ENCODE data around the gene TUB. TPM values are rescaled to one million over a fixed set of nuclear protein-coding genes. Genes with fewer than 3 reads are reported as not detected.

TUB gene
- total and polyA plus RNA-seq, 2 of the 13 experiments (the other 11 are each of a cell fraction or from before 2014, with no cell fraction given), result 4.3 to 5.6 TPM

DNA sequence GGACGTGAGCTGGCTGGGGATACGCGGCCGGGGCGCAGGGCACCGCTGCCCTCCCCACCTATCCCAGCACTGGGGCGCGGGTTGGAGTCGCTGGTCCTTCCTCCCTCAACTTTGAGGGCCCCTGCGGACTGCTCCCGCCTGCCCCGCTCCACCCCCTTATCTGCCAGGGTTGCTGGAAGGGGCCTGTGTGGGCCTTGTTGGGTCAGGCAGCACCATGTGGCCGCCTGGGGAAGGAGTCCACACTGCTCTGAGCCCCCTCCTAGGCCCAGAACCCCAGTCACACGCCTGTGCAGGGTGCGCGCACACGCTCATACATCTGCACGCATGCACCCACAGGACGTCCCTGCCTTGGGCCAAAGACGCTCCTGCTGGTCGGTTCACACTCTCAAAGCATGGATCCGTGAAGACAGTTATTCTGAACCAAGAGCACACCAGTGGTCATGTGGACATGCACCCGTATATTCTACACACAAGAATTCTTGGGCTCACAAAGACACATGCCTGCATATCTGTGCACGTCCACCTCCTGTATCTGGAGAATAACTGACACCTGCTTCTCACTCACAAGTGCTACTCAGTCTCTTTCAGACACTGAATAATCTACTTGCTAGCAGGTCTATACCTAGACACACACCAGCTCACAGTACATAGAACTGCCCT lies 710 bp downstream of the TUB start (continued):
- TF ChIP-seq, protein P1, sequence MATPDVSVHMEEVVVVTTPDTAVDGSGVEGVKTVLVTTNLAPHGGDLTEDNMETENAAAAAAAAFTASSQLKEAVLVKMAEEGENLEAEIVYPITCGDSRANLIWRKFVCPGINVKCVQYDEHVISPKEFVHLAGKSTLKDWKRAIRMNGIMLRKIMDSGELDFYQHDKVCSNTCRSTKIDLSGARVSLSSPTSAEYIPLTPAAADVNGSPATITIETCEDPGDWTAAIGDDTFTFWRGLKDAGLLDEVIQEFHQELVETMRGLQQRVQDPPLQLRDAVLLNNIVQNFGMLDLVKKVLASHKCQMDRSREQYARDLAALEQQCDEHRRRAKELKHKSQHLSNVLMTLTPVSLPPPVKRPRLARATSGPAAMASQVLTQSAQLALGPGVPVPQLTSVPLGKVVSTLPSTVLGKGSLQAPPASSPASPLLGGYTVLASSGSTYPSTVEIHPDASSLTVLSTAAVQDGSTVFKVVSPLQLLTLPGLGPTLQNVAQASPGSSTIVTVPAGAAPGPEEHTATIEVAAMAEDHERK (CRISPR knock-in tag; IDR thresholded peaks at IDR 0.05; ENCODE audit: low read depth), result no peak
- no peak for TF ChIP-seq ELF3 (CRISPR knock-in tag; IDR thresholded peaks at IDR 0.05)
- TF ChIP-seq, protein P2, sequence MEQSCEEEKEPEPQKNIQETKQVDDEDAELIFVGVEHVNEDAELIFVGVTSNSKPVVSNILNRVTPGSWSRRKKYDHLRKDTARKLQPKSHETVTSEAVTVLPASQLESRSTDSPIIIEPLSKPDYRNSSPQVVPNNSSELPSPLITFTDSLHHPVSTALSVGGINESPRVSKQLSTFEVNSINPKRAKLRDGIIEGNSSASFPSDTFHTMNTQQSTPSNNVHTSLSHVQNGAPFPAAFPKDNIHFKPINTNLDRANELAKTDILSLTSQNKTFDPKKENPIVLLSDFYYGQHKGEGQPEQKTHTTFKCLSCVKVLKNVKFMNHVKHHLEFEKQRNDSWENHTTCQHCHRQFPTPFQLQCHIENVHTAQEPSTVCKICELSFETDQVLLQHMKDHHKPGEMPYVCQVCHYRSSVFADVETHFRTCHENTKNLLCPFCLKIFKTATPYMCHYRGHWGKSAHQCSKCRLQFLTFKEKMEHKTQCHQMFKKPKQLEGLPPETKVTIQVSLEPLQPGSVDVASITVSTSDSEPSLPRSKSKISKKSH (CRISPR knock-in tag; IDR thresholded peaks at IDR 0.05; ENCODE audit: borderline replicate concordance), result no peak
- TF ChIP-seq ELF1 (CRISPR knock-in tag; IDR thresholded peaks at IDR 0.05), result no peak
- TF ChIP-seq, protein P3, sequence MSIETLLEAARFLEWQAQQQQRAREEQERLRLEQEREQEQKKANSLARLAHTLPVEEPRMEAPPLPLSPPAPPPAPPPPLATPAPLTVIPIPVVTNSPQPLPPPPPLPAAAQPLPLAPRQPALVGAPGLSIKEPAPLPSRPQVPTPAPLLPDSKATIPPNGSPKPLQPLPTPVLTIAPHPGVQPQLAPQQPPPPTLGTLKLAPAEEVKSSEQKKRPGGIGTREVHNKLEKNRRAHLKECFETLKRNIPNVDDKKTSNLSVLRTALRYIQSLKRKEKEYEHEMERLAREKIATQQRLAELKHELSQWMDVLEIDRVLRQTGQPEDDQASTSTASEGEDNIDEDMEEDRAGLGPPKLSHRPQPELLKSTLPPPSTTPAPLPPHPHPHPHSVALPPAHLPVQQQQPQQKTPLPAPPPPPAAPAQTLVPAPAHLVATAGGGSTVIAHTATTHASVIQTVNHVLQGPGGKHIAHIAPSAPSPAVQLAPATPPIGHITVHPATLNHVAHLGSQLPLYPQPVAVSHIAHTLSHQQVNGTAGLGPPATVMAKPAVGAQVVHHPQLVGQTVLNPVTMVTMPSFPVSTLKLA (IDR thresholded peaks at IDR 0.05), result no peak
- TF ChIP-seq, protein P4, sequence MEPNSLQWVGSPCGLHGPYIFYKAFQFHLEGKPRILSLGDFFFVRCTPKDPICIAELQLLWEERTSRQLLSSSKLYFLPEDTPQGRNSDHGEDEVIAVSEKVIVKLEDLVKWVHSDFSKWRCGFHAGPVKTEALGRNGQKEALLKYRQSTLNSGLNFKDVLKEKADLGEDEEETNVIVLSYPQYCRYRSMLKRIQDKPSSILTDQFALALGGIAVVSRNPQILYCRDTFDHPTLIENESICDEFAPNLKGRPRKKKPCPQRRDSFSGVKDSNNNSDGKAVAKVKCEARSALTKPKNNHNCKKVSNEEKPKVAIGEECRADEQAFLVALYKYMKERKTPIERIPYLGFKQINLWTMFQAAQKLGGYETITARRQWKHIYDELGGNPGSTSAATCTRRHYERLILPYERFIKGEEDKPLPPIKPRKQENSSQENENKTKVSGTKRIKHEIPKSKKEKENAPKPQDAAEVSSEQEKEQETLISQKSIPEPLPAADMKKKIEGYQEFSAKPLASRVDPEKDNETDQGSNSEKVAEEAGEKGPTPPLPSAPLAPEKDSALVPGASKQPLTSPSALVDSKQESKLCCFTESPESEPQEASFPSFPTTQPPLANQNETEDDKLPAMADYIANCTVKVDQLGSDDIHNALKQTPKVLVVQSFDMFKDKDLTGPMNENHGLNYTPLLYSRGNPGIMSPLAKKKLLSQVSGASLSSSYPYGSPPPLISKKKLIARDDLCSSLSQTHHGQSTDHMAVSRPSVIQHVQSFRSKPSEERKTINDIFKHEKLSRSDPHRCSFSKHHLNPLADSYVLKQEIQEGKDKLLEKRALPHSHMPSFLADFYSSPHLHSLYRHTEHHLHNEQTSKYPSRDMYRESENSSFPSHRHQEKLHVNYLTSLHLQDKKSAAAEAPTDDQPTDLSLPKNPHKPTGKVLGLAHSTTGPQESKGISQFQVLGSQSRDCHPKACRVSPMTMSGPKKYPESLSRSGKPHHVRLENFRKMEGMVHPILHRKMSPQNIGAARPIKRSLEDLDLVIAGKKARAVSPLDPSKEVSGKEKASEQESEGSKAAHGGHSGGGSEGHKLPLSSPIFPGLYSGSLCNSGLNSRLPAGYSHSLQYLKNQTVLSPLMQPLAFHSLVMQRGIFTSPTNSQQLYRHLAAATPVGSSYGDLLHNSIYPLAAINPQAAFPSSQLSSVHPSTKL (CRISPR knock-in tag; IDR thresholded peaks at IDR 0.05), result no peak
- no peak for TF ChIP-seq ASH2L (IDR thresholded peaks at IDR 0.05; ENCODE audit: insufficient read length, low read depth, low read length)
- TF ChIP-seq FLYWCH1 (CRISPR knock-in tag; IDR thresholded peaks at IDR 0.05), result no peak
- TF ChIP-seq ZNF530 (CRISPR knock-in tag; IDR thresholded peaks at IDR 0.05; ENCODE audit: low read depth), result no peak
- TF ChIP-seq ZNF562 (CRISPR knock-in tag; IDR thresholded peaks at IDR 0.05; ENCODE audit: borderline replicate concordance), result no peak
- no peak for TF ChIP-seq IRF2 (CRISPR knock-in tag; IDR thresholded peaks at IDR 0.05)
- TF ChIP-seq, protein P5, sequence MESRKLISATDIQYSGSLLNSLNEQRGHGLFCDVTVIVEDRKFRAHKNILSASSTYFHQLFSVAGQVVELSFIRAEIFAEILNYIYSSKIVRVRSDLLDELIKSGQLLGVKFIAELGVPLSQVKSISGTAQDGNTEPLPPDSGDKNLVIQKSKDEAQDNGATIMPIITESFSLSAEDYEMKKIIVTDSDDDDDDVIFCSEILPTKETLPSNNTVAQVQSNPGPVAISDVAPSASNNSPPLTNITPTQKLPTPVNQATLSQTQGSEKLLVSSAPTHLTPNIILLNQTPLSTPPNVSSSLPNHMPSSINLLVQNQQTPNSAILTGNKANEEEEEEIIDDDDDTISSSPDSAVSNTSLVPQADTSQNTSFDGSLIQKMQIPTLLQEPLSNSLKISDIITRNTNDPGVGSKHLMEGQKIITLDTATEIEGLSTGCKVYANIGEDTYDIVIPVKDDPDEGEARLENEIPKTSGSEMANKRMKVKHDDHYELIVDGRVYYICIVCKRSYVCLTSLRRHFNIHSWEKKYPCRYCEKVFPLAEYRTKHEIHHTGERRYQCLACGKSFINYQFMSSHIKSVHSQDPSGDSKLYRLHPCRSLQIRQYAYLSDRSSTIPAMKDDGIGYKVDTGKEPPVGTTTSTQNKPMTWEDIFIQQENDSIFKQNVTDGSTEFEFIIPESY (CRISPR knock-in tag; IDR thresholded peaks at IDR 0.05), result no peak
- no peak for TF ChIP-seq NFE2L2 (IDR thresholded peaks at IDR 0.05; ENCODE audit: low read length)
- no peak for TF ChIP-seq NKX3-1 (CRISPR knock-in tag; IDR thresholded peaks at IDR 0.05)
- peak; percentile 41; the same call in 1 of the 2 replicates for TF ChIP-seq ZNF12 (CRISPR knock-in tag; IDR thresholded peaks at IDR 0.05)
- TF ChIP-seq SIX1 (CRISPR knock-in tag; IDR thresholded peaks at IDR 0.05; ENCODE audit: borderline replicate concordance), result no peak
- TF ChIP-seq ZNF253 (CRISPR knock-in tag; IDR thresholded peaks at IDR 0.05; ENCODE audit: borderline replicate concordance), result 0 out of 2 replicates have a peak, but pooled peaks have one; percentile 41
- TF ChIP-seq ZFY (CRISPR knock-in tag; IDR thresholded peaks at IDR 0.05), result peak; percentile 58

All from HepG2 (cell line).